NB4 (cell line): ENCODE measurements around the gene SLC35F1.

Experiments
- DNase-seq: peaks from one replicate; pipeline ENCODE4 v3.0.0; 2010; ENCODE audit warnings: low read depth
- H3K4me3 ChIP-seq: one replicate; pipeline ENCODE4 v1.5.1; 2011; ENCODE audit warnings: mild to moderate bottlenecking, low read depth, low read length, moderate library complexity
- CTCF ChIP-seq: IDR thresholded peaks from one replicate; pipeline ENCODE4 v1.5.1; 2012; ENCODE audit warnings: low read depth, low read length
- MYC ChIP-seq: IDR thresholded peaks from 2 replicates; pipeline ENCODE4 v1.6.1; 2011; ENCODE audit warnings: low read depth, low read length
- POLR2A ChIP-seq: IDR thresholded peaks from 2 replicates; pipeline ENCODE4 v1.6.1; 2011; ENCODE audit warnings: mild to moderate bottlenecking; ENCODE audit not compliant: insufficient read length; ENCODE audit errors: extremely low read depth
- TF ChIP-seq, protein P1 (sequence below): IDR thresholded peaks from 2 replicates; pipeline ENCODE4 v1.6.1; 2011; ENCODE audit warnings: low read depth, low read length

Gene SLC35F1

GRCh38 chr6:118305081-118305480 lies 398.0 kb downstream of the SLC35F1 start:
- DNase-seq: no peak
- TF ChIP-seq, protein P1, sequence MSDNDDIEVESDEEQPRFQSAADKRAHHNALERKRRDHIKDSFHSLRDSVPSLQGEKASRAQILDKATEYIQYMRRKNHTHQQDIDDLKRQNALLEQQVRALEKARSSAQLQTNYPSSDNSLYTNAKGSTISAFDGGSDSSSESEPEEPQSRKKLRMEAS: no peak
- TF ChIP-seq MYC (no peak), CTCF (no peak), POLR2A (no peak)
- H3K4me3 ChIP-seq: no peak overlapping the region

- TF ChIP-seq MYC: no peak
- TF ChIP-seq, protein P1: no peak
- TF ChIP-seq POLR2A: no peak
- TF ChIP-seq CTCF: no peak
- H3K4me3 ChIP-seq: no peak overlapping the region
Observed at GRCh38 chr6:118306392-118307238, 399.6 kb downstream of the SLC35F1 start.

GRCh38 chr6:118307581-118307980 lies 400.5 kb downstream of the SLC35F1 start:
- H3K4me3 ChIP-seq: no peak overlapping the region
- TF ChIP-seq CTCF: no peak
- TF ChIP-seq MYC: no peak
- no peak for TF ChIP-seq POLR2A
- TF ChIP-seq, protein P1: no peak
- DNase-seq: no peak

More at GRCh38 chr6:118306392-118307238, 399.6 kb downstream of the SLC35F1 start:
- DNase-seq: no peak

GRCh38 chr6:118309337-118310093 lies 402.5 kb downstream of the SLC35F1 start:
- no peak overlapping the region for H3K4me3 ChIP-seq
- DNase-seq: no peak
- no peak for TF ChIP-seq MYC
- no peak for TF ChIP-seq POLR2A
- TF ChIP-seq CTCF: no peak
- TF ChIP-seq, protein P1: no peak

- DNase-seq: no peak
- no peak overlapping the region for H3K4me3 ChIP-seq
- TF ChIP-seq CTCF: no peak
- no peak for TF ChIP-seq POLR2A
- TF ChIP-seq MYC: no peak
- TF ChIP-seq, protein P1: no peak
Observed at GRCh38 chr6:118313208-118313607, 406.1 kb downstream of the SLC35F1 start.
